Suprapubic skin (tissue), 3 donors: ENCODE measurements around the gene ACO2.

ENCODE experiments used
- POLR2A ChIP-seq, 2 donors: fragments of 450-650 bp; IDR thresholded peaks; one replicate each; pipeline ENCODE4 v1.6.1; 2017; ENCODE audit warnings: antibody characterized with exemption in 2 of 2, mild to moderate bottlenecking in 2 of 2, moderate library complexity in 2 of 2
- TF ChIP-seq, protein P1 (sequence below), 2 donors: fragments of 200-600 bp in 1 of 2; fragments of 450-650 bp in 1 of 2; sonication (generic) in 1 of 2; IDR thresholded peaks; one replicate each; pipeline ENCODE4 v1.5.1; 2016 to 2019; ENCODE audit warnings: antibody characterized with exemption in 2 of 2, mild to moderate bottlenecking in 1 of 2, moderate library complexity in 1 of 2

DNA sequence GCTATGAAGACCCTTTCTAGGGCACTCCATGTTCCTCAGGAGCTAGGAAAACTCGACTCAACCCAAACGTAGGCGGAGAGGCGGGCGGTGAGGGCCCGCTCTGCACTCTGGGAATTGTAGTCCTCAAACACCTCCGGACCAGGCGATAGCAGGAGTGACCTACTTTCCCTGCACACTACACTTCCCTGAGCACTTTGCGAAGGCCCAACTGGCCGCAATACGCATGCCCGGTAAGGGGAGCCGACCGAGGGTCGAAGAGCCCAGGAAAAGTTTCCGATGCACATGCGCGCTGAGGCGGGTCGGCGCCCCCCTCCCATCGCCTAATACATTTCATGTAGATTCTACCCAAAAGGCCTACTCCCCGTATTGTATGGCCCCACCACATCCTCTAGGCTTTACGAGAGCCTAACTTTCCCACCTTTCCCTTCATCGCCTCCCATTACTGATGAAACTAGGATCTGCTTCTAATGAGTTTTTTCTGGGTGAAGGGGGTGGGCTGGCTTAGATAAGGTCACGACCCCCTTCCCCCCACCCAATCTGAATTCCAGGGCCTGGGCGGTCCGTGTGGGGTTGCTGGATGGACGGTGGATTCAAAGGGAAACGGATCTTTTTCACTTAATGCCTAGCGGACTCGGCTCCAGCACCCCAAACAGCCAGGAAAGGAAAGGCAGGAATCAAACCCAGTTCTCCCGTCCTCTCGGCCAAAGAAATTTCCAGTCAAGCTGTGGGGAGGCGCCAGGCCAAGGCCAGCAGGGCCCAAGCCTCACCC lies 24.4 kb upstream of the ACO2 start:
- TF ChIP-seq, protein P1, sequence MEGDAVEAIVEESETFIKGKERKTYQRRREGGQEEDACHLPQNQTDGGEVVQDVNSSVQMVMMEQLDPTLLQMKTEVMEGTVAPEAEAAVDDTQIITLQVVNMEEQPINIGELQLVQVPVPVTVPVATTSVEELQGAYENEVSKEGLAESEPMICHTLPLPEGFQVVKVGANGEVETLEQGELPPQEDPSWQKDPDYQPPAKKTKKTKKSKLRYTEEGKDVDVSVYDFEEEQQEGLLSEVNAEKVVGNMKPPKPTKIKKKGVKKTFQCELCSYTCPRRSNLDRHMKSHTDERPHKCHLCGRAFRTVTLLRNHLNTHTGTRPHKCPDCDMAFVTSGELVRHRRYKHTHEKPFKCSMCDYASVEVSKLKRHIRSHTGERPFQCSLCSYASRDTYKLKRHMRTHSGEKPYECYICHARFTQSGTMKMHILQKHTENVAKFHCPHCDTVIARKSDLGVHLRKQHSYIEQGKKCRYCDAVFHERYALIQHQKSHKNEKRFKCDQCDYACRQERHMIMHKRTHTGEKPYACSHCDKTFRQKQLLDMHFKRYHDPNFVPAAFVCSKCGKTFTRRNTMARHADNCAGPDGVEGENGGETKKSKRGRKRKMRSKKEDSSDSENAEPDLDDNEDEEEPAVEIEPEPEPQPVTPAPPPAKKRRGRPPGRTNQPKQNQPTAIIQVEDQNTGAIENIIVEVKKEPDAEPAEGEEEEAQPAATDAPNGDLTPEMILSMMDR (IDR thresholded peaks at IDR 0.05), result no peak
- TF ChIP-seq POLR2A (IDR thresholded peaks at IDR 0.05), result no peak
